K562 (cell line): ENCODE data around the gene FCHSD1. TPM values are rescaled to one million over a fixed set of nuclear protein-coding genes. Genes with fewer than 3 reads are reported as not detected.

Experiments
- E2F4 ChIP-seq: sonication (generic); formaldehyde crosslinking; IDR thresholded peaks from 2 replicates; pipeline ENCODE4 v1.8.0; 2022; ENCODE audit warnings: mild to moderate bottlenecking, low read depth, missing genetic modification reagents
- HMG20A ChIP-seq: fragments of 450-650 bp; formaldehyde crosslinking; conservative IDR thresholded peaks from 2 replicates; pipeline ENCODE4 v1.4.0; 2020; ENCODE audit warnings: mild to moderate bottlenecking, mixed read lengths
- JUNB ChIP-seq: fragments of 450-650 bp; formaldehyde crosslinking; conservative IDR thresholded peaks from 2 replicates; pipeline ENCODE4 v1.4.0; 2020; ENCODE audit warnings: mild to moderate bottlenecking
- KDM1A ChIP-seq, 2 experiments: fragments of 450-650 bp; IDR thresholded peaks; 2 replicates each; pipeline ENCODE4 v1.6.1; 2016; ENCODE audit warnings: mild to moderate bottlenecking in 2 of 2
- KDM4B ChIP-seq, 2 experiments: fragments of 450-650 bp in 1 of 2; sonication (generic) in 1 of 2; IDR thresholded peaks; 2 replicates each; pipeline ENCODE4 v1.6.1; 2016 to 2017; ENCODE audit warnings: borderline replicate concordance in 2 of 2, antibody characterized with exemption in 1 of 2, low read depth in 1 of 2, mild to moderate bottlenecking in 1 of 2
- MCM3 ChIP-seq: fragments of 450-650 bp; IDR thresholded peaks from 2 replicates; pipeline ENCODE4 v1.6.1; 2016
- MYBL2 ChIP-seq, 2 experiments: fragments of 450-650 bp in 1 of 2; sonication (generic) in 1 of 2; formaldehyde crosslinking in 1 of 2; IDR thresholded peaks; 2 replicates each; pipeline versions ENCODE4 v1.6.1 to v1.8.1; 2017 to 2022; ENCODE audit warnings: borderline replicate concordance in 1 of 2, inconsistent platforms in 1 of 2, low read depth in 1 of 2, mild to moderate bottlenecking in 1 of 2, missing genetic modification reagents in 1 of 2, moderate library complexity in 1 of 2
- NFATC3 ChIP-seq: fragments of 450-650 bp; IDR thresholded peaks from 2 replicates; pipeline ENCODE4 v1.6.1; 2017; ENCODE audit warnings: mild to moderate bottlenecking
- NRF1 ChIP-seq, 2 experiments: fragments of 450-650 bp; IDR thresholded peaks in 1 of 2; conservative IDR thresholded peaks in 1 of 2; 2 replicates each; pipeline ENCODE4 v1.6.1; 2014; ENCODE audit warnings: mild to moderate bottlenecking in 2 of 2
- PHB ChIP-seq: fragments of 250-450 bp; sonication (Bioruptor Pico); IDR thresholded peaks from 2 replicates; pipeline ENCODE4 v1.5.0; 2021
- POLR2B ChIP-seq: fragments of 450-650 bp; IDR thresholded peaks from 2 replicates; pipeline ENCODE4 v1.6.1; 2018; ENCODE audit warnings: low read depth; ENCODE audit not compliant: partially characterized antibody
- RNF2 ChIP-seq: sonication (generic); IDR thresholded peaks from 2 replicates; pipeline ENCODE4 v1.6.1; 2016
- SIN3A ChIP-seq, 2 experiments: fragments of 150-350 bp in 1 of 2; IDR thresholded peaks; 2 replicates each; pipeline ENCODE4 v1.6.1; 2011 to 2016; ENCODE audit warnings: borderline replicate concordance in 2 of 2, low read depth in 2 of 2, low read length in 2 of 2, mild to moderate bottlenecking in 2 of 2, moderate library complexity in 2 of 2; ENCODE audit not compliant: control insufficient read depth in 1 of 2
- TBP ChIP-seq: optimal IDR thresholded peaks from 2 replicates; pipeline ENCODE3; 2011; ENCODE audit warnings: low read depth, low read length, improper control_type of control experiment
- ZHX1 ChIP-seq: fragments of 150-350 bp; conservative IDR thresholded peaks from 2 replicates; pipeline ENCODE4 v1.6.1; 2014; ENCODE audit warnings: low read length
- ZNF561 ChIP-seq: fragments of 450-650 bp; formaldehyde crosslinking; conservative IDR thresholded peaks from 2 replicates; pipeline ENCODE4 v1.4.0; 2020; ENCODE audit warnings: mild to moderate bottlenecking, moderate library complexity
- ZNF609 ChIP-seq: sonication (generic); formaldehyde crosslinking; IDR thresholded peaks from 2 replicates; pipeline ENCODE4 v1.8.1; 2023; ENCODE audit warnings: missing genetic modification reagents, mild to moderate bottlenecking, borderline replicate concordance
- ZNF77 ChIP-seq: fragments of 250-450 bp; sonication (Bioruptor Pico); IDR thresholded peaks from 2 replicates; pipeline ENCODE4 v1.5.0; 2020
- ZSCAN32 ChIP-seq: fragments of 450-650 bp; formaldehyde crosslinking; IDR thresholded peaks from 2 replicates; pipeline ENCODE4 v1.4.0; 2020; ENCODE audit warnings: mild to moderate bottlenecking, moderate library complexity
- polyA plus RNA-seq, 8 experiments: library from polyadenylated mRNA; depleted of rRNA in 4 of 8; stranded (reverse) in 5 of 8; unstranded in 3 of 8; fragments of >200 nt; fragmentation: Nextera tagmentation in 2 of 8; fragmentation: Illumina TruSeq in 1 of 8; extraction: Ambion mirVana in 2 of 8; extraction: Trizol in 1 of 8; gene quantifications; 2 replicates each; pipeline versions ENCODE4 v1.2.1 to v1.2.3, GENCODE V29; 2011 to 2014; ENCODE audit warnings: inconsistent platforms in 1 of 8, missing spikeins in 1 of 8
- total RNA-seq, 7 experiments: library from RNA; depleted of rRNA in 6 of 7; stranded (reverse); fragments of >200 nt in 6 of 7; fragmentation: Illumina TruSeq in 2 of 7; extraction: Trizol in 2 of 7; gene quantifications; 2 replicates each; pipeline versions ENCODE4 v1.2.1 to v1.2.3, GENCODE V29; 2011 to 2021; ENCODE audit warnings: low replicate concordance in 1 of 7

The FCHSD1 gene
- total and polyA plus RNA-seq, 9 of the 15 experiments (the other 6 are each of a cell fraction or from before 2014, with no cell fraction given) = 0.35 to 37.5 (median 13.6) TPM

- TF ChIP-seq MYBL2 (IDR thresholded peaks at IDR 0.05; ENCODE audit: low read depth) (peak; percentile 62), MYBL2 (CRISPR knock-in tag; IDR thresholded peaks at IDR 0.05; ENCODE audit: borderline replicate concordance) (no peak), MCM3 (no peak), KDM1A (IDR thresholded peaks at IDR 0.05) (peak; percentile 92 to 95), NRF1 (conservative IDR thresholded peaks at IDR 0.05 in 1 of 2, IDR thresholded peaks at IDR 0.05 in 1 of 2) (0 out of 4 replicates have a peak, but pooled peaks of 1 of the 2 experiments have one; percentile 19), RNF2 (peak; percentile 96), SIN3A (IDR thresholded peaks at IDR 0.05; ENCODE audit: borderline replicate concordance in 2 of 2, control insufficient read depth in 1 of 2, low read depth in 2 of 2, low read length in 2 of 2) (no peak), ZNF609 (no peak), ZNF77 (no peak), TBP (peak; percentile 22), E2F4 (no peak), ZSCAN32 (CRISPR knock-in tag) (peak; percentile 69), KDM4B (IDR thresholded peaks at IDR 0.05; ENCODE audit: borderline replicate concordance in 2 of 2, low read depth in 1 of 2) (no peak), POLR2B (no peak), HMG20A (CRISPR knock-in tag) (no peak), ZNF561 (CRISPR knock-in tag) (no peak), JUNB (CRISPR knock-in tag) (no peak), PHB (CRISPR knock-in tag) (no peak), ZHX1 (no peak), NFATC3 (0 out of 2 replicates have a peak, but pooled peaks have one; percentile 37)
These were observed 45.5 kb downstream of the FCHSD1 start (continued) for GRCh38 chr5:141605523-141606277.
